Measurements from ENCODE around the gene PPP4R3B.
A peak's percentile ranks its signal among the peaks of the same experiment; 100 is the strongest.

PPP4R3B gene

DNA sequence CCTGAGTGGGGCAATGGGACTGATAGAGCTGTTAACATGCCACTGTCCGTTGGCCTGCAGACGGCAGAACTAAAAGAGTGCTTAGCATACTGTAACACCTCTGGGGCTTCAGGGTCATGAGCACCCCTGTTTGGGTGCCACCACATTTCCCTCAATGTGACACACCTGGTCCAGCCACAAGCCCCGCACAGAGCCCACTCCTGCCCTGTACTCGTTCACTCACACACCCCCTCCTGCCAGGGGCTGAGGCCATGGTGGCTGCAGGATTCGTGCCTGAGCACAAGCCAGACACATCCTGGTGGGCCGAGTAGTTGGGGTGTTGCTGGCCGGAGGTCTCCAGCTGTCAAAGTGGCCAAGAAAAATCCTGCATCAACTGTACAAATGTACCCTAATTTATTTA lies 4.4 kb upstream of the PPP4R3B start:
- no peak for TF ChIP-seq CTCF (IDR thresholded peaks at IDR 0.05; ENCODE audit: control extremely low read depth, extremely low read depth, low read depth, missing control alignments)
- DNase-seq (ENCODE audit: extremely low spot score): no peak
- ChIA-PET CTCF (interaction anchor here (1.5 kb wide), 1 partner anchor 102 kb away, joined by 5 read pairs; the partner anchor contains the start of gene CFAP36), POLR2A (no interaction called here)

GRCh38 chr2:55620123-55620779 lies 2.8 kb upstream of the PPP4R3B start:
- TF ChIP-seq CTCF (IDR thresholded peaks at IDR 0.05; ENCODE audit: control extremely low read depth, extremely low read depth, low read depth, missing control alignments): peak; percentile 62
- CTCF ChIA-PET: interaction anchor here (1.4 to 1.5 kb wide), 2 partner anchors 10 to 17 kb away, joined by 3 to 5 read pairs; no protein-coding TSS in a partner anchor
- POLR2A ChIA-PET: no interaction called here
- peak; percentile 26 for DNase-seq (ENCODE audit: extremely low spot score)

DNA sequence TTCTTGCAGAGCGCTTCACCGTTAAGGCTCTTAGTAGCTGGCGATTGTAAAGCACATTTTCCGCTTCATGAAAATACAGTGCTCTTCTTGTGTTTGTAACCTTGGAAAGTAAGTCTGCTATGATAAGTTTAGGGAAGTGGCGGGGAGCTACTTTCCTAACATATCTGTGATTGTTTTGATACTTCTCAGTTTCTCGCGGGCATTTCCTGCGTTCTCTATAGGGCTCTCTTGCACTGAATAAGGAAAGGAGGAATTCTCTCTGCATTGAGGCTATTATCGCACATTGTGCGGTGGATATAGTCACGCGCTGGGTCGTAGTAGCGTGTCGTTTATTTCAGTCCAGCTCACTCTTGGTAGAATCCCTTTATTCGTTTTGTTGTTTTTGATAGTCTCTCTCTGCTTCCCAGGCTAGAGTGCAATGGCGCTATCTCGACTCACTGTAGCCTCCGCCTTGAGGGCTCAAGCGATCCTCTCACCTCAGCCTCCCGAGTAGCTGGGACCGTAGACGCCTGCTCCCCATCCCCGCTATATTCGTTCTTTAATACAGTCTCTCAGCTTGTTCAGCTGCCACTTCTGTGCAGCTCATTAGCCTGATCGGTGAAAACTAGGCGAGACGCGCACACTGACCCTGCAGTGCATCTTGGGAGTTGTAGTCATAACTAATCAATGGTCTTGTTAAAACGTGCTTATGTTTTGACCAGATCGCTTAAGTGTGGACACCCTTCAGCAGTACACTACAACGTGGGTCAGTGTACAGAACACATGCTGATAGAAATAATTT lies 1.0 kb upstream of the PPP4R3B start:
- no peak for TF ChIP-seq CTCF (IDR thresholded peaks at IDR 0.05; ENCODE audit: control extremely low read depth, extremely low read depth, low read depth, missing control alignments)
- ChIA-PET POLR2A (interaction anchor here (0.6 kb wide), 1 partner anchor 12 kb away, joined by 5 read pairs; no protein-coding TSS in a partner anchor), CTCF (interaction anchor here (1.0 to 1.2 kb wide), 3 partner anchors 50 to 99 kb away, joined by 3 read pairs; partner anchors contain the start of gene CFAP36)

GRCh38 chr2:55618025-55618274 lies 528 bp upstream of the PPP4R3B start:
- POLR2A ChIA-PET: interaction anchor here (0.6 kb wide), 1 partner anchor 12 kb away, joined by 5 read pairs; no protein-coding TSS in a partner anchor
- no peak for DNase-seq (ENCODE audit: extremely low spot score)
- CTCF ChIA-PET: interaction anchor here (1.2 kb wide), 2 partner anchors 49 to 98 kb away, joined by 3 read pairs; no protein-coding TSS in a partner anchor
- no peak for TF ChIP-seq CTCF (IDR thresholded peaks at IDR 0.05; ENCODE audit: control extremely low read depth, extremely low read depth, low read depth, missing control alignments)

More for the DNA sequence above, 1.0 kb upstream of the PPP4R3B start:
- peak; percentile 74 for DNase-seq (ENCODE audit: extremely low spot score)

GRCh38 chr2:55616551-55617174 lies 759 bp downstream of the PPP4R3B start:
- CTCF ChIA-PET: no interaction called here
- POLR2A ChIA-PET: no interaction called here
- DNase-seq (ENCODE audit: extremely low spot score): peak; percentile 34
- TF ChIP-seq CTCF (IDR thresholded peaks at IDR 0.05; ENCODE audit: control extremely low read depth, extremely low read depth, low read depth, missing control alignments): no peak

DNA sequence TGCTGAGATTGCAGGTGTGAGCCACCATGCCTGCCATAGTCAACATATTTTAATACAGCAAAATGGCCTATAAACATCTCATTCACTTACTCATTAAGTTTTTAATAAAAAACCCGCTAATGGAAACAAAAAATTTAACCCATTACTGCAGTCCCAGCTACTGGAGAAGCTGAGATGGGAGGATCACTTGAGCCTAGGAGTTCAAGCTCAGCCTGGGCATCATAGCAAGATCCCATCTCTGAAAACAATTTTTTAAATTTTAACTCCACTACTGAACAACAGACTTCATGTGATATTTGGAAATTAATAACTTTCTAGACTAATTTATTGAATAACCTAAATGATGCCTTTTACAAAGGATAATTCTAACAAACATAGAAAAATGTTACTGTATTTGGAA lies 5.4 kb downstream of the PPP4R3B start:
- DNase-seq (ENCODE audit: extremely low spot score): no peak
- TF ChIP-seq CTCF (IDR thresholded peaks at IDR 0.05; ENCODE audit: control extremely low read depth, extremely low read depth, low read depth, missing control alignments): no peak
- CTCF ChIA-PET: interaction anchor here (1.5 kb wide), 1 partner anchor 10 kb away, joined by 4 read pairs; no protein-coding TSS in a partner anchor
- POLR2A ChIA-PET: no interaction called here

Measured in GM10248 (cell line).